Mesenchymal stem cell (in vitro differentiated cells and primary cell): ENCODE results near the gene EID3.

ENCODE experiments used
- DNase-seq: peaks from one replicate; pipeline ENCODE4 v3.0.0-alpha.2; 2013
- H2AFZ ChIP-seq: one replicate; pipeline ENCODE4 v1.6.1; 2013; ENCODE audit warnings: low read depth, mild to moderate bottlenecking, control low read depth, inconsistent platforms, low read length, moderate library complexity
- H2AK5ac ChIP-seq: 2 replicates; pipeline ENCODE4 v1.6.1; 2013; ENCODE audit warnings: low read length, moderate library complexity, mild to moderate bottlenecking, inconsistent platforms; ENCODE audit not compliant: severe bottlenecking
- H2BK120ac ChIP-seq: one replicate; pipeline ENCODE4 v1.6.1; 2013; ENCODE audit warnings: low read depth, mild to moderate bottlenecking, inconsistent platforms, low read length, moderate library complexity
- H2BK12ac ChIP-seq, 2 experiments: one replicate each; pipeline ENCODE4 v1.6.1; 2013; ENCODE audit warnings: inconsistent platforms in 2 of 2, low read length in 2 of 2, mild to moderate bottlenecking in 2 of 2, moderate library complexity in 2 of 2, control low read depth in 1 of 2
- H2BK15ac ChIP-seq: one replicate; pipeline ENCODE4 v1.6.1; 2013; ENCODE audit warnings: mild to moderate bottlenecking, low read depth, inconsistent platforms; ENCODE audit not compliant: poor library complexity, severe bottlenecking
- H2BK5ac ChIP-seq: 2 replicates; pipeline ENCODE4 v1.6.1; 2013; ENCODE audit warnings: low read depth, mild to moderate bottlenecking, low read length, control low read depth, inconsistent platforms; ENCODE audit not compliant: poor library complexity, severe bottlenecking
- H3K14ac ChIP-seq, 2 experiments: one replicate each; pipeline ENCODE4 v1.6.1; 2013; ENCODE audit warnings: inconsistent platforms in 2 of 2, low read length in 2 of 2, control low read depth in 1 of 2, mild to moderate bottlenecking in 1 of 2, moderate library complexity in 1 of 2
- H3K18ac ChIP-seq, 2 experiments: one replicate each; pipeline ENCODE4 v1.6.1; 2013; ENCODE audit warnings: inconsistent platforms in 2 of 2, low read length in 2 of 2, control low read depth in 1 of 2, low read depth in 1 of 2, mild to moderate bottlenecking in 1 of 2
- H3K23ac ChIP-seq, 2 experiments: one replicate each; pipeline ENCODE4 v1.6.1; 2013; ENCODE audit warnings: inconsistent platforms in 2 of 2, low read length in 2 of 2, mild to moderate bottlenecking in 2 of 2, moderate library complexity in 2 of 2, control low read depth in 1 of 2
- H3K27ac ChIP-seq: 2 replicates; pipeline ENCODE4 v1.5.1; 2013; ENCODE audit warnings: mild to moderate bottlenecking, moderate library complexity, low read length, control low read depth, inconsistent platforms; ENCODE audit not compliant: poor library complexity, severe bottlenecking
- H3K27me3 ChIP-seq, 2 experiments: 2 replicates each; pipeline versions ENCODE4 v1.6.1 to v1.7.0; 2013; ENCODE audit warnings: low read length in 2 of 2, mild to moderate bottlenecking in 2 of 2, moderate library complexity in 2 of 2, control low read depth in 1 of 2, inconsistent platforms in 1 of 2; ENCODE audit not compliant: control insufficient read depth in 1 of 2, insufficient read depth in 1 of 2
- H3K36me3 ChIP-seq, 2 experiments: 2 replicates each; pipeline versions ENCODE4 v1.6.1 to v1.7.0; 2013; ENCODE audit warnings: low read length in 2 of 2, control low read depth in 1 of 2, inconsistent platforms in 1 of 2, low read depth in 1 of 2, mild to moderate bottlenecking in 1 of 2; ENCODE audit not compliant: insufficient read depth in 2 of 2, control insufficient read depth in 1 of 2
- H3K4ac ChIP-seq, 2 experiments: one replicate each; pipeline ENCODE4 v1.6.1; 2013; ENCODE audit warnings: inconsistent platforms in 2 of 2, low read length in 2 of 2, mild to moderate bottlenecking in 2 of 2, moderate library complexity in 2 of 2, control low read depth in 1 of 2, low read depth in 1 of 2
- H3K4me1 ChIP-seq: 2 replicates; pipeline ENCODE4 v1.6.1; 2013; ENCODE audit warnings: low read depth, low read length, control low read depth; ENCODE audit not compliant: control insufficient read depth, insufficient read depth
- H3K4me2 ChIP-seq: 2 replicates; pipeline ENCODE4 v1.6.1; 2013; ENCODE audit warnings: low read length, mild to moderate bottlenecking, inconsistent platforms; ENCODE audit not compliant: poor library complexity, severe bottlenecking
- H3K4me3 ChIP-seq, 2 experiments: 2 replicates each; pipeline versions ENCODE4 v1.5.1 to v1.7.0; 2013; ENCODE audit warnings: low read length in 2 of 2, mild to moderate bottlenecking in 2 of 2, control low read depth in 1 of 2, low read depth in 1 of 2; ENCODE audit not compliant: insufficient read depth in 1 of 2
- H3K79me1 ChIP-seq: replicated peaks from 2 replicates; pipeline ENCODE4 v1.6.1; 2013; ENCODE audit warnings: mild to moderate bottlenecking, control low read depth, low read length, inconsistent platforms; ENCODE audit not compliant: poor library complexity, severe bottlenecking
- H3K9ac ChIP-seq: 2 replicates; pipeline ENCODE4 v1.7.0; 2013; ENCODE audit warnings: mild to moderate bottlenecking, low read length, moderate library complexity
- H3K9me3 ChIP-seq: 2 replicates; pipeline ENCODE4 v1.7.0; 2013; ENCODE audit warnings: mild to moderate bottlenecking, low read length; ENCODE audit not compliant: control insufficient read depth
- H4K8ac ChIP-seq: one replicate; pipeline ENCODE4 v1.6.1; 2013; ENCODE audit warnings: inconsistent platforms, mild to moderate bottlenecking, low read length, moderate library complexity
- H4K91ac ChIP-seq: one replicate; pipeline ENCODE4 v1.6.1; 2013; ENCODE audit warnings: mild to moderate bottlenecking, low read length, inconsistent platforms
- WGBS: methylation state at CpG from one replicate; pipeline ENCODE4 v1.1.7; 2013; ENCODE audit warnings: mixed read lengths; 5-methylcytosine and 5-hydroxymethylcytosine counted together

EID3 gene

GRCh38 chr12:104314242-104314614, 10.7 kb downstream of the EID3 start:
- Histone ChIP-seq H3K18ac (peak overlapping the region in 1 of 2 experiments; percentile 21), H3K9ac (no peak overlapping the region), H3K9me3 (no peaks in the 10 kb centered on the region), H4K8ac (no peak overlapping the region), H2BK5ac (no peak overlapping the region), H2AK5ac (no peak overlapping the region), H2BK15ac (no peak overlapping the region), H3K14ac (no peak overlapping the region), H3K27ac (no peak overlapping the region), H4K91ac (no peak overlapping the region), H2BK120ac (no peak overlapping the region), H3K36me3 (peaks cover 12 to 98% of the 10 kb centered on the region in 2 experiments), H2AFZ (no peak overlapping the region), H3K4me3 (no peak overlapping the region), H3K4me1 (peaks cover 2% of the 10 kb centered on the region), H3K23ac (no peak overlapping the region), H3K4ac (no peak overlapping the region), H3K79me1 (peaks cover 23% of the 10 kb centered on the region), H3K4me2 (no peak overlapping the region), H2BK12ac (no peak overlapping the region), H3K27me3 (no peaks in the 10 kb centered on the region)
- no peak for DNase-seq
- WGBS: 100% methylated on average over 1 of the region's 1 CpG

- no peak overlapping the region for H3K27ac ChIP-seq
- H2AFZ ChIP-seq: no peak overlapping the region
- H4K8ac ChIP-seq: no peak overlapping the region
- H3K23ac ChIP-seq: no peak overlapping the region
- H3K18ac ChIP-seq: no peak overlapping the region
- H3K79me1 ChIP-seq: peaks cover 25% of the 10 kb centered on the region
- H3K4me3 ChIP-seq: no peak overlapping the region
- H2BK12ac ChIP-seq: no peak overlapping the region
- peaks cover 8 to 98% of the 10 kb centered on the region in 2 experiments for H3K36me3 ChIP-seq
- no peak overlapping the region for H2BK15ac ChIP-seq
- no peak overlapping the region for H2BK5ac ChIP-seq
- 87% methylated on average over 9 of the region's 10 CpGs for WGBS
- H2AK5ac ChIP-seq: no peak overlapping the region
- H3K14ac ChIP-seq: no peak overlapping the region
- no peak overlapping the region for H2BK120ac ChIP-seq
- no peak overlapping the region for H3K4ac ChIP-seq
- H3K9me3 ChIP-seq: no peaks in the 10 kb centered on the region
- no peak overlapping the region for H4K91ac ChIP-seq
- H3K4me1 ChIP-seq: no peaks in the 10 kb centered on the region
- no peak overlapping the region for H3K4me2 ChIP-seq
- peak overlapping the region; percentile 17 for H3K9ac ChIP-seq
- peak; percentile 56 for DNase-seq
- no peaks in the 10 kb centered on the region for H3K27me3 ChIP-seq
Observed at GRCh38 chr12:104315326-104316224, 12.0 kb downstream of the EID3 start.

GRCh38 chr12:104316936-104317335, 13.4 kb downstream of the EID3 start:
- Histone ChIP-seq H3K9ac (no peak overlapping the region), H4K91ac (no peak overlapping the region), H3K4ac (no peak overlapping the region)

GRCh38 chr12:104317538-104318210, 14.1 kb downstream of the EID3 start:
- Histone ChIP-seq H3K27me3 (no peaks in the 10 kb centered on the region), H3K18ac (no peak overlapping the region), H3K79me1 (peaks cover 23% of the 10 kb centered on the region), H2BK5ac (no peak overlapping the region), H3K36me3 (peaks cover 12 to 98% of the 10 kb centered on the region in 2 experiments), H4K91ac (no peak overlapping the region), H3K4ac (no peak overlapping the region), H3K14ac (no peak overlapping the region), H4K8ac (no peak overlapping the region), H3K27ac (no peak overlapping the region), H3K4me1 (no peaks in the 10 kb centered on the region), H2BK12ac (no peak overlapping the region), H3K9me3 (no peaks in the 10 kb centered on the region), H3K23ac (no peak overlapping the region), H2BK15ac (no peak overlapping the region), H3K9ac (no peak overlapping the region), H3K4me3 (no peak overlapping the region), H2AK5ac (no peak overlapping the region), H3K4me2 (no peak overlapping the region), H2AFZ (no peak overlapping the region), H2BK120ac (no peak overlapping the region)
- 90% methylated on average over 7 of the region's 7 CpGs for WGBS
- DNase-seq: no peak

More at GRCh38 chr12:104316936-104317335, 13.4 kb downstream of the EID3 start:
- Histone ChIP-seq H2AFZ (no peak overlapping the region), H3K4me3 (no peak overlapping the region), H3K4me1 (no peaks in the 10 kb centered on the region), H2BK15ac (no peak overlapping the region), H3K9me3 (no peaks in the 10 kb centered on the region), H3K14ac (no peak overlapping the region), H3K79me1 (peaks cover 23% of the 10 kb centered on the region), H2AK5ac (no peak overlapping the region), H3K36me3 (peaks cover 8 to 98% of the 10 kb centered on the region in 2 experiments), H3K18ac (no peak overlapping the region), H3K4me2 (no peak overlapping the region), H3K23ac (no peak overlapping the region), H3K27me3 (no peaks in the 10 kb centered on the region), H4K8ac (no peak overlapping the region), H2BK120ac (no peak overlapping the region), H3K27ac (no peak overlapping the region), H2BK12ac (no peak overlapping the region), H2BK5ac (no peak overlapping the region)
- DNase-seq: no peak
